ENCODE results near the gene TRIO. TPM values are rescaled to one million over a fixed set of nuclear protein-coding genes. Genes with fewer than 3 reads are reported as not detected.

Gene TRIO
- total RNA-seq, 1 experiment from 2014 or later = 68.4 TPM

DNA sequence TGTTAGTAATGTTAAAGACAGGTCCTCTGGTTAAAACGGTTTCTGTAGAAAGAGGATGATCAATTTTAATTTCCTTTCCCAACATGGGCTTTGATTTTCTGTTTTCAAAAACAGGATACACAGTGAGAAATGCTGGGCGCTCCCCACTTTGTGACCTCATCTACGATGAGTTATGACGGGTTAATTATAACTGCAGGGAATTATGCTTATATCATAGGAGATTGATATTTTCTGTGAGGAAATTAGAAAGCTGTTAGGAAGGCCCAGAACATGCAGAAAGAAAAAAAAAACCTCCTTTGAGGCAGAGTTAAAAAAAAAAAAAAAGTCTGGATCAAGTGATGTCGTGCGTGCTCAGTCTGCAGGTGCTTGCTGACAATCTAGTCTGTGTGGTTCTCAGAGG, 261.6 kb downstream of the TRIO start:
- Histone ChIP-seq H3K27me3 (ENCODE audit: insufficient read depth, low read length) (no peaks in the 10 kb centered on the region), H3K9me3 (ENCODE audit: control insufficient read depth in 1 of 2, insufficient read depth in 1 of 2, low read depth in 1 of 2, low read length in 2 of 2) (peaks cover 0 to 5% of the 10 kb centered on the region in 2 experiments; a peak in 1 of 4 replicates), H3K9me2 (ENCODE audit: insufficient read depth) (no peaks in the 10 kb centered on the region), H3K4me3 (replicated peaks in 1 of 2; ENCODE audit: low read depth in 1 of 2, low read length in 2 of 2) (no peak overlapping the region), H3K4me2 (ENCODE audit: low read length) (no peak overlapping the region), H3K4me1 (ENCODE audit: control insufficient read depth in 1 of 2, insufficient read depth in 2 of 2, low read length in 2 of 2) (peaks cover 0 to 5% of the 10 kb centered on the region in 2 experiments; a peak in 1 of 4 replicates), H3K79me2 (ENCODE audit: insufficient read depth, low read length) (peaks cover 9% of the 10 kb centered on the region; the same call in 1 of the 2 replicates), H2AFZ (ENCODE audit: low read depth, low read length, poor library complexity, severe bottlenecking) (no peak overlapping the region), H3K36me3 (ENCODE audit: control insufficient read depth in 1 of 2, insufficient read depth in 2 of 2, low read length in 2 of 2) (peaks cover 12 to 27% of the 10 kb centered on the region in 2 experiments), H4K20me1 (ENCODE audit: insufficient read depth) (no peaks in the 10 kb centered on the region), H3K9ac (ENCODE audit: low read length) (no peak overlapping the region), H3K27ac (ENCODE audit: low read depth, low read length) (no peak overlapping the region)
- intact Hi-C loops (cut with micrococcal nuclease) = no loop called here
- RAD21 ChIA-PET (ENCODE audit: low non-redundant PET in 1 of 2, low total read pairs in 2 of 2, uncharacterized antibody in 2 of 2, unreplicated experiment in 2 of 2) = no interaction called here
- POLR2A ChIA-PET = no interaction called here
- ATAC-seq (no peak), DNase-seq (ENCODE audit: low read depth, low spot score) (no peak)
- CTCF ChIA-PET = interaction anchor here (0.8 kb wide), 1 partner anchor 244 kb away, joined by 6 read pairs; no protein-coding TSS in a partner anchor
- TF ChIP-seq, protein P1, sequence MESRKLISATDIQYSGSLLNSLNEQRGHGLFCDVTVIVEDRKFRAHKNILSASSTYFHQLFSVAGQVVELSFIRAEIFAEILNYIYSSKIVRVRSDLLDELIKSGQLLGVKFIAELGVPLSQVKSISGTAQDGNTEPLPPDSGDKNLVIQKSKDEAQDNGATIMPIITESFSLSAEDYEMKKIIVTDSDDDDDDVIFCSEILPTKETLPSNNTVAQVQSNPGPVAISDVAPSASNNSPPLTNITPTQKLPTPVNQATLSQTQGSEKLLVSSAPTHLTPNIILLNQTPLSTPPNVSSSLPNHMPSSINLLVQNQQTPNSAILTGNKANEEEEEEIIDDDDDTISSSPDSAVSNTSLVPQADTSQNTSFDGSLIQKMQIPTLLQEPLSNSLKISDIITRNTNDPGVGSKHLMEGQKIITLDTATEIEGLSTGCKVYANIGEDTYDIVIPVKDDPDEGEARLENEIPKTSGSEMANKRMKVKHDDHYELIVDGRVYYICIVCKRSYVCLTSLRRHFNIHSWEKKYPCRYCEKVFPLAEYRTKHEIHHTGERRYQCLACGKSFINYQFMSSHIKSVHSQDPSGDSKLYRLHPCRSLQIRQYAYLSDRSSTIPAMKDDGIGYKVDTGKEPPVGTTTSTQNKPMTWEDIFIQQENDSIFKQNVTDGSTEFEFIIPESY (IDR thresholded peaks at IDR 0.05; ENCODE audit: extremely low read depth, insufficient replicate concordance, low read length) = no peak
- no peak for TF ChIP-seq EZH2 (IDR thresholded peaks at IDR 0.05)
- TF ChIP-seq, protein P2, sequence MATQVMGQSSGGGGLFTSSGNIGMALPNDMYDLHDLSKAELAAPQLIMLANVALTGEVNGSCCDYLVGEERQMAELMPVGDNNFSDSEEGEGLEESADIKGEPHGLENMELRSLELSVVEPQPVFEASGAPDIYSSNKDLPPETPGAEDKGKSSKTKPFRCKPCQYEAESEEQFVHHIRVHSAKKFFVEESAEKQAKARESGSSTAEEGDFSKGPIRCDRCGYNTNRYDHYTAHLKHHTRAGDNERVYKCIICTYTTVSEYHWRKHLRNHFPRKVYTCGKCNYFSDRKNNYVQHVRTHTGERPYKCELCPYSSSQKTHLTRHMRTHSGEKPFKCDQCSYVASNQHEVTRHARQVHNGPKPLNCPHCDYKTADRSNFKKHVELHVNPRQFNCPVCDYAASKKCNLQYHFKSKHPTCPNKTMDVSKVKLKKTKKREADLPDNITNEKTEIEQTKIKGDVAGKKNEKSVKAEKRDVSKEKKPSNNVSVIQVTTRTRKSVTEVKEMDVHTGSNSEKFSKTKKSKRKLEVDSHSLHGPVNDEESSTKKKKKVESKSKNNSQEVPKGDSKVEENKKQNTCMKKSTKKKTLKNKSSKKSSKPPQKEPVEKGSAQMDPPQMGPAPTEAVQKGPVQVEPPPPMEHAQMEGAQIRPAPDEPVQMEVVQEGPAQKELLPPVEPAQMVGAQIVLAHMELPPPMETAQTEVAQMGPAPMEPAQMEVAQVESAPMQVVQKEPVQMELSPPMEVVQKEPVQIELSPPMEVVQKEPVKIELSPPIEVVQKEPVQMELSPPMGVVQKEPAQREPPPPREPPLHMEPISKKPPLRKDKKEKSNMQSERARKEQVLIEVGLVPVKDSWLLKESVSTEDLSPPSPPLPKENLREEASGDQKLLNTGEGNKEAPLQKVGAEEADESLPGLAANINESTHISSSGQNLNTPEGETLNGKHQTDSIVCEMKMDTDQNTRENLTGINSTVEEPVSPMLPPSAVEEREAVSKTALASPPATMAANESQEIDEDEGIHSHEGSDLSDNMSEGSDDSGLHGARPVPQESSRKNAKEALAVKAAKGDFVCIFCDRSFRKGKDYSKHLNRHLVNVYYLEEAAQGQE (IDR thresholded peaks at IDR 0.05; ENCODE audit: low read depth) = no peak
- no peak for TF ChIP-seq EGR1 (IDR thresholded peaks at IDR 0.05; ENCODE audit: low read depth)
- TF ChIP-seq SIN3A (IDR thresholded peaks at IDR 0.05; ENCODE audit: low read depth) = no peak
- no peak for TF ChIP-seq ELF1 (IDR thresholded peaks at IDR 0.05; ENCODE audit: borderline replicate concordance, low read depth)
- TF ChIP-seq, protein P3, sequence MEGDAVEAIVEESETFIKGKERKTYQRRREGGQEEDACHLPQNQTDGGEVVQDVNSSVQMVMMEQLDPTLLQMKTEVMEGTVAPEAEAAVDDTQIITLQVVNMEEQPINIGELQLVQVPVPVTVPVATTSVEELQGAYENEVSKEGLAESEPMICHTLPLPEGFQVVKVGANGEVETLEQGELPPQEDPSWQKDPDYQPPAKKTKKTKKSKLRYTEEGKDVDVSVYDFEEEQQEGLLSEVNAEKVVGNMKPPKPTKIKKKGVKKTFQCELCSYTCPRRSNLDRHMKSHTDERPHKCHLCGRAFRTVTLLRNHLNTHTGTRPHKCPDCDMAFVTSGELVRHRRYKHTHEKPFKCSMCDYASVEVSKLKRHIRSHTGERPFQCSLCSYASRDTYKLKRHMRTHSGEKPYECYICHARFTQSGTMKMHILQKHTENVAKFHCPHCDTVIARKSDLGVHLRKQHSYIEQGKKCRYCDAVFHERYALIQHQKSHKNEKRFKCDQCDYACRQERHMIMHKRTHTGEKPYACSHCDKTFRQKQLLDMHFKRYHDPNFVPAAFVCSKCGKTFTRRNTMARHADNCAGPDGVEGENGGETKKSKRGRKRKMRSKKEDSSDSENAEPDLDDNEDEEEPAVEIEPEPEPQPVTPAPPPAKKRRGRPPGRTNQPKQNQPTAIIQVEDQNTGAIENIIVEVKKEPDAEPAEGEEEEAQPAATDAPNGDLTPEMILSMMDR (IDR thresholded peaks at IDR 0.05 in 2 of 3, conservative IDR thresholded peaks at IDR 0.05 in 1 of 3; ENCODE audit: borderline replicate concordance in 1 of 3, insufficient read depth in 1 of 3, low read depth in 2 of 3, low read length in 2 of 3) = no peak
- TF ChIP-seq SP1 (IDR thresholded peaks at IDR 0.05; ENCODE audit: low read depth) = no peak
- no TSS peak for BruUV-seq (replicated peaks)

Measured in HCT116 (cell line).